Measurements from ENCODE around the gene GULP1. TPM values are rescaled to one million over a fixed set of nuclear protein-coding genes. Genes with fewer than 3 reads are reported as not detected.

GULP1 gene, protein sequence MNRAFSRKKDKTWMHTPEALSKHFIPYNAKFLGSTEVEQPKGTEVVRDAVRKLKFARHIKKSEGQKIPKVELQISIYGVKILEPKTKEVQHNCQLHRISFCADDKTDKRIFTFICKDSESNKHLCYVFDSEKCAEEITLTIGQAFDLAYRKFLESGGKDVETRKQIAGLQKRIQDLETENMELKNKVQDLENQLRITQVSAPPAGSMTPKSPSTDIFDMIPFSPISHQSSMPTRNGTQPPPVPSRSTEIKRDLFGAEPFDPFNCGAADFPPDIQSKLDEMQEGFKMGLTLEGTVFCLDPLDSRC
- 26.3 and 49.0 TPM in 2 replicates for total RNA-seq (ENCODE audit: low replicate concordance)
- long read RNA-seq, transcript GULP1-206 (12 exons, 1,376 nt), result minor isoform, 15 of 74 reads
- long read RNA-seq, transcript GULP1-201 (12 exons, 3,347 nt), result major isoform, 17 of 74 reads
- long read RNA-seq, partial matches to known transcripts, result 6 of 74 reads
- long read RNA-seq, other reads (novel, unspliced or antisense), result 33 of 74 reads

DNA sequence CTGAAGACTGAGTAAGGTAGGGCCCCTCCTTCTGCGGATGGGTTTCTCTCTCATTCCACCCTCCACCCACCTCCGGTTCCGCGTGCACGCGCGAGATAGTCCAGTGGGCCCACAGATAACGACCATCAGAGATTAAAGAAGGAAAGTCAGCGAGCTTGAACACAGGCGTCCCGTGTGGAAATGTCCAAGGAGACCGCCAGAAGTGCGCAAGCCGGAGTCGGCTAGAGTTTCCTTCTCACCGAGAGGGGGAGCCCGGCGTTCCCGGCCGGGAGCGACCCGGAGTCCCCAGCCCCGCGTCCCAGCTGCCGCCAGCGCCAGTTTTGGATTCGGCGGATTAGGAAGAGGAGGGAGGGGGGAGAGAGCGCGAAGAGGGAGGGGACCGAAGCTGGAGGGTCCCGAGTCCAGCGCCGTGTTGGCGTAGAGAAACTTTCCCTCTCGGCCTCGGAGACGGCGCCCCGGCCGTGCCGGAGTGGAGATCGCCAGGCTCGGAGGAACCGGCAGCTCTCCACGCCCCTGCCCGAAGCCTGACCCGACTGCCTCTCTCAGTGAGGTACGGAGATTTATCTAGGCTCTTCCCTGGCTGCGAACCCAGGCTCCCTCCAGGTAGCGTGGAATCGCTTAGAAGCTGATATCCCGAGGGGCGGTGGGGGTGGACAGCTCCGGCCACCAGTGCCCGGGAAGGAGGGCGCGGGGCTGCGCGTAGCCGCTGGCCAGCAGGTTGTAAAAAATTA lies at the start of gene GULP1:
Gene GULP1 (plus strand): TSS at position 258 of the 731 bp plus-strand sequence. CDS start 185,829 bp downstream, outside the sequence.
- H3K4me1 Mint-ChIP-seq (ENCODE audit: unreplicated experiment), result peaks cover 24% of the 10 kb centered on the region
- peak within 1 kb of the TSS; percentile 94 for H3K27ac Mint-ChIP-seq
- no peaks in the 10 kb centered on the region for H3K9me3 Mint-ChIP-seq
- H3K36me3 Mint-ChIP-seq, result no peaks in the 10 kb centered on the region
- peak; percentile 87 for DNase-seq (ENCODE audit: extremely low spot score, unreplicated experiment)
- no peaks in the 10 kb centered on the region for H3K27me3 Mint-ChIP-seq
- peak within 1 kb of the TSS; percentile 97 for H3K4me3 Mint-ChIP-seq
- TF ChIP-seq, protein P1, sequence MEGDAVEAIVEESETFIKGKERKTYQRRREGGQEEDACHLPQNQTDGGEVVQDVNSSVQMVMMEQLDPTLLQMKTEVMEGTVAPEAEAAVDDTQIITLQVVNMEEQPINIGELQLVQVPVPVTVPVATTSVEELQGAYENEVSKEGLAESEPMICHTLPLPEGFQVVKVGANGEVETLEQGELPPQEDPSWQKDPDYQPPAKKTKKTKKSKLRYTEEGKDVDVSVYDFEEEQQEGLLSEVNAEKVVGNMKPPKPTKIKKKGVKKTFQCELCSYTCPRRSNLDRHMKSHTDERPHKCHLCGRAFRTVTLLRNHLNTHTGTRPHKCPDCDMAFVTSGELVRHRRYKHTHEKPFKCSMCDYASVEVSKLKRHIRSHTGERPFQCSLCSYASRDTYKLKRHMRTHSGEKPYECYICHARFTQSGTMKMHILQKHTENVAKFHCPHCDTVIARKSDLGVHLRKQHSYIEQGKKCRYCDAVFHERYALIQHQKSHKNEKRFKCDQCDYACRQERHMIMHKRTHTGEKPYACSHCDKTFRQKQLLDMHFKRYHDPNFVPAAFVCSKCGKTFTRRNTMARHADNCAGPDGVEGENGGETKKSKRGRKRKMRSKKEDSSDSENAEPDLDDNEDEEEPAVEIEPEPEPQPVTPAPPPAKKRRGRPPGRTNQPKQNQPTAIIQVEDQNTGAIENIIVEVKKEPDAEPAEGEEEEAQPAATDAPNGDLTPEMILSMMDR (conservative IDR thresholded peaks at IDR 0.05), result peak; percentile 79

DNA sequence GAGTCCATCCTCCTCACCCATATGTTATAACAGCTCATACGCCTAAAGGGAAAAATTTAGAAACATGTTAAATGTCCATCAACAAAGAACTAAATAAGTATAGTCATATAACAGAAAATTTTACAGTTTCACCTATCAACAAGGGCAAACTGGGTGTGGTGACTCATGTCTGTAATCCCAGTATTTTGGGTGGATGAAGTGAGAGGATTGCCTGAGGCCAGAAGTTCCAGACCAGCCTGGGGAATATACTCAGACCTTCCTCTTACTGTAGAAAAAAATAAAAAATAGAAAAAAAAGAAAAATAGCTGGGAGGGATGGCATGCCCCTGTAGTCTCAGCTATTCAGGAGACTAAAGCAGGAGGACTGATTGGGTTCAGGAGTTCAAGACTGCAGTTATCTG lies 48.3 kb upstream of the GULP1 start:
- no peaks in the 10 kb centered on the region for H3K4me1 Mint-ChIP-seq (ENCODE audit: unreplicated experiment)
- TF ChIP-seq, protein P1 (conservative IDR thresholded peaks at IDR 0.05), result no peak
- no peak overlapping the region for H3K4me3 Mint-ChIP-seq
- H3K27me3 Mint-ChIP-seq, result no peaks in the 10 kb centered on the region
- no peak overlapping the region for H3K27ac Mint-ChIP-seq
- peaks cover 7% of the 10 kb centered on the region for H3K9me3 Mint-ChIP-seq
- H3K36me3 Mint-ChIP-seq, result no peaks in the 10 kb centered on the region
- no peak for DNase-seq (ENCODE audit: extremely low spot score, unreplicated experiment)

DNA sequence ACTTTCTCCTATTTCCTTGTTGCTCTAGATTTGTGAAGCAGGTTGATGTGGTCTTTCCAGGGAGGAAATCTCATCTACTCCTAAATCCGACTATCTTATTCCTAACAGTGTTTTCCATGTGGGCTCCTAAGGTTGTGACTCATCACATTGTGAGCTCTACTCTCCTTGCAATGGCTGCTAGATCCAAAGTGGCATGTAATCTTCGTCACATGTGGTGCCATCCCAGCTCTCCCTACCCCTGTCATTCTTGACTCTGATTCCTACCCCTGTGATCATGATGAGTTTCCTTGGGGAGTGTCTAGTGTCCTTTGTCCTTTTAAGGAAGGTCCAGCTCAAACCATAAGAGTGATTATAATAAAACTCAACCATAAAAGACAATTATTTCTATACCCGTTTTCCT lies 47.3 kb upstream of the GULP1 start:
- no peak overlapping the region for H3K4me3 Mint-ChIP-seq
- no peaks in the 10 kb centered on the region for H3K27me3 Mint-ChIP-seq
- H3K9me3 Mint-ChIP-seq, result no peaks in the 10 kb centered on the region
- H3K36me3 Mint-ChIP-seq, result no peaks in the 10 kb centered on the region
- no peak for DNase-seq (ENCODE audit: extremely low spot score, unreplicated experiment)
- TF ChIP-seq, protein P1 (conservative IDR thresholded peaks at IDR 0.05), result no peak
- no peak overlapping the region for H3K27ac Mint-ChIP-seq
- H3K4me1 Mint-ChIP-seq (ENCODE audit: unreplicated experiment), result no peaks in the 10 kb centered on the region

DNA sequence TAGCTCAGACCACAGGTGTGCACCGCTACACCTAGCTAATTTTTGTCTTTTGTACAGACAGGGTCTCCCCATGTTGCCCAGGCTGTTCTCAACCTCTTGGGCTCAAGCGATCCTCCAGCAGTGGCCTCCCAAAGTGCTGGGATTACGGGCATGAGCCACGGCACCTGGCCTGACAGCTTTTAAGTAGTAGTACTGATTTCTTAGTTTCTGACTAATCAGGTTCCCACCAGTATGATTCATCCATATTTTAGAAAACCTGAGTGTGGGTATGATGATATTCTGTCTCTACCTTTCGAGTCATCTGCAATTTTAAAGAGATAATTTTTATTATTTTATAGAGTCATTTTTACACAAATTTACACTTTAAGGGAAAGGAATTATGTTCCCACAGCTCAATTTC lies 46.4 kb upstream of the GULP1 start:
- H3K27me3 Mint-ChIP-seq, result no peaks in the 10 kb centered on the region
- no peak for DNase-seq (ENCODE audit: extremely low spot score, unreplicated experiment)
- H3K9me3 Mint-ChIP-seq, result no peaks in the 10 kb centered on the region
- TF ChIP-seq, protein P1 (conservative IDR thresholded peaks at IDR 0.05), result no peak
- H3K27ac Mint-ChIP-seq, result no peak overlapping the region
- no peaks in the 10 kb centered on the region for H3K36me3 Mint-ChIP-seq
- H3K4me3 Mint-ChIP-seq, result no peak overlapping the region
- no peaks in the 10 kb centered on the region for H3K4me1 Mint-ChIP-seq (ENCODE audit: unreplicated experiment)

DNA sequence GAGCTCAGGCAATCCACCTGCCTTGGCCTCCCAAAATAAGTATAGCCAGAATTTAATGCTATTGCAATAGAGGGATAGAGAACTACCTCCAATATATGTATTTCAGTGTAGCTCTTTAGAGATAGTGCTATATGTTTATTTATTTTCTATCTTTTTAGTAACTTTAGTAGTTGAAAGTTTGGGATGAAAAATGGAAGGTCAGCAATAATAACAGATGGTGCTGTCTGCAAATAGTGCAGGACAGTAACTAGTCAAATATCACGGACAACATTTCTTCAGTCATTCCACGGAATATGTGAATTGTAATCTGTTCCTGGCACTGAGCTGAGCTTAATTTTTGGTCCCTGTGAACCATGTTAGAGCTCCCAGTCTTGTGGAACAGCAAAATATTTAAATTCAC lies 43.2 kb upstream of the GULP1 start:
- TF ChIP-seq, protein P1 (conservative IDR thresholded peaks at IDR 0.05), result no peak
- no peaks in the 10 kb centered on the region for H3K4me1 Mint-ChIP-seq (ENCODE audit: unreplicated experiment)
- H3K4me3 Mint-ChIP-seq, result no peak overlapping the region
- peaks cover 4% of the 10 kb centered on the region for H3K9me3 Mint-ChIP-seq
- no peaks in the 10 kb centered on the region for H3K36me3 Mint-ChIP-seq
- DNase-seq (ENCODE audit: extremely low spot score, unreplicated experiment), result no peak
- no peak overlapping the region for H3K27ac Mint-ChIP-seq
- no peaks in the 10 kb centered on the region for H3K27me3 Mint-ChIP-seq

Measured in type B pancreatic cell (in vitro differentiated cells).